ENCODE data around the gene WDR7.

DNA sequence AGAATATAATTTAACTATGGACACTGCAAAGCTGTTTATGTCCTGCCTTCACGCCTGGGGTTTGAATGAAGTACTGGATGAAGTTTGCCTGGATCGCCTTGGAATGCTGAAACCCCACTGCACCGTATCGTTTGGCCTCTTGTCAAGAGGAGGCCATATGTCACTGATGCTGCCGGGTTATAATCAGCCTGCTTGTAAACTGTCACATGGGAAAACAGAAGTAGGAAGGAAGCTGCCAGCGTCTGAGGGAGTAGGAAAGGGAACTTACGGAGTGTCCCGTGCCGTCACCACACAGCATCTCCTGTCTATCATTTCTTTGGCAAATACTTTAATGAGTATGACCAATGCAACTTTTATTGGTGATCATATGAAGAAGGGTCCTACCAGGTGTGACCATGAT lies 105.8 kb downstream of the WDR7 start:
- TF ChIP-seq, protein P1, sequence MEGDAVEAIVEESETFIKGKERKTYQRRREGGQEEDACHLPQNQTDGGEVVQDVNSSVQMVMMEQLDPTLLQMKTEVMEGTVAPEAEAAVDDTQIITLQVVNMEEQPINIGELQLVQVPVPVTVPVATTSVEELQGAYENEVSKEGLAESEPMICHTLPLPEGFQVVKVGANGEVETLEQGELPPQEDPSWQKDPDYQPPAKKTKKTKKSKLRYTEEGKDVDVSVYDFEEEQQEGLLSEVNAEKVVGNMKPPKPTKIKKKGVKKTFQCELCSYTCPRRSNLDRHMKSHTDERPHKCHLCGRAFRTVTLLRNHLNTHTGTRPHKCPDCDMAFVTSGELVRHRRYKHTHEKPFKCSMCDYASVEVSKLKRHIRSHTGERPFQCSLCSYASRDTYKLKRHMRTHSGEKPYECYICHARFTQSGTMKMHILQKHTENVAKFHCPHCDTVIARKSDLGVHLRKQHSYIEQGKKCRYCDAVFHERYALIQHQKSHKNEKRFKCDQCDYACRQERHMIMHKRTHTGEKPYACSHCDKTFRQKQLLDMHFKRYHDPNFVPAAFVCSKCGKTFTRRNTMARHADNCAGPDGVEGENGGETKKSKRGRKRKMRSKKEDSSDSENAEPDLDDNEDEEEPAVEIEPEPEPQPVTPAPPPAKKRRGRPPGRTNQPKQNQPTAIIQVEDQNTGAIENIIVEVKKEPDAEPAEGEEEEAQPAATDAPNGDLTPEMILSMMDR (IDR thresholded peaks at IDR 0.05) = no peak
- TF ChIP-seq POLR2A (IDR thresholded peaks at IDR 0.05) = no peak
- TF ChIP-seq POLR2AphosphoS5 (IDR thresholded peaks at IDR 0.05) = no peak

All from prostate gland (tissue), 2 donors.